ENCODE measurements around the gene C1orf74. TPM values are rescaled to one million over a fixed set of nuclear protein-coding genes. Genes with fewer than 3 reads are reported as not detected.

C1orf74 gene
- total RNA-seq, 4 donors from 2014 or later = 2.3 to 3.7 (median 2.8) TPM

- intact Hi-C loops (cut with DNase I; ENCODE audit: low total_unique reads) = no loop called here
- no peak overlapping the region for H3K4me3 ChIP-seq (ENCODE audit: low read depth, poor library complexity, severe bottlenecking)
- WGBS, 2 donors = 71 to 82% methylated on average over 5 of the region's 5 CpGs
- TF ChIP-seq POLR2A (IDR thresholded peaks at IDR 0.05) (no peak), CTCF (IDR thresholded peaks at IDR 0.05) (no peak)
- DNase-seq (ENCODE audit: low spot score in 2 of 2) = no peak
Measured at GRCh38 chr1:209751627-209752231, 32.6 kb downstream of the C1orf74 start.

- TF ChIP-seq CTCF (IDR thresholded peaks at IDR 0.05) (no peak), POLR2A (IDR thresholded peaks at IDR 0.05) (no peak)
- no peak overlapping the region for H3K4me3 ChIP-seq (ENCODE audit: low read depth, poor library complexity, severe bottlenecking)
- WGBS, 2 donors = 65 to 67% methylated on average over 6 of the region's 6 CpGs
- intact Hi-C loops (cut with DNase I; ENCODE audit: low total_unique reads) = loop anchor here (10.0 kb wide), 1 partner anchor 55 kb away; no protein-coding TSS in a partner anchor
- no peak for DNase-seq (ENCODE audit: low spot score in 2 of 2)
Measured at GRCh38 chr1:209749670-209750323, 34.6 kb downstream of the C1orf74 start.

GRCh38 chr1:209749205-209749604 lies 35.2 kb downstream of the C1orf74 start:
- no peak for TF ChIP-seq POLR2A (IDR thresholded peaks at IDR 0.05)
- TF ChIP-seq CTCF (IDR thresholded peaks at IDR 0.05) = no peak
- intact Hi-C loops (cut with DNase I; ENCODE audit: low total_unique reads) = loop anchor here (10.0 kb wide), 1 partner anchor 54 kb away; no protein-coding TSS in a partner anchor
- H3K4me3 ChIP-seq (ENCODE audit: low read depth, poor library complexity, severe bottlenecking) = no peak overlapping the region
- no peak for DNase-seq (ENCODE audit: low spot score in 2 of 2)
- 65 to 68% methylated on average over 2 of the region's 2 CpGs for WGBS, 2 donors

- H3K4me3 ChIP-seq (ENCODE audit: low read depth, poor library complexity, severe bottlenecking) = no peak overlapping the region
- intact Hi-C loops (cut with DNase I; ENCODE audit: low total_unique reads) = loop anchor here (10.0 kb wide), 1 partner anchor 54 kb away; no protein-coding TSS in a partner anchor
- WGBS, 2 donors = 74 to 79% methylated on average over 4 of the region's 4 CpGs
- DNase-seq (ENCODE audit: low spot score in 2 of 2) = no peak
- TF ChIP-seq CTCF (IDR thresholded peaks at IDR 0.05) (no peak), POLR2A (IDR thresholded peaks at IDR 0.05) (no peak)
Measured at GRCh38 chr1:209748620-209749019, 35.7 kb downstream of the C1orf74 start.

GRCh38 chr1:209747580-209748262 lies 36.6 kb downstream of the C1orf74 start:
- intact Hi-C loops (cut with DNase I; ENCODE audit: low total_unique reads) = loop anchor here (10.0 kb wide), 1 partner anchor 53 kb away; no protein-coding TSS in a partner anchor
- no peak overlapping the region for H3K4me3 ChIP-seq (ENCODE audit: low read depth, poor library complexity, severe bottlenecking)
- DNase-seq (ENCODE audit: low spot score in 2 of 2) = peak; percentile 88 to 97
- WGBS, 2 donors = 12% methylated on average over 33 to 37 of the region's 37 CpGs
- TF ChIP-seq POLR2A (IDR thresholded peaks at IDR 0.05) (no peak), CTCF (IDR thresholded peaks at IDR 0.05) (peak in 1 of 3 donors; percentile 71)
